PC-3 (cell line): Measurements from ENCODE around the gene TNPO3.

Experiments used
- CTCF ChIP-seq: fragments of 300-600 bp; sonication (generic); conservative IDR thresholded peaks from 2 replicates; pipeline ENCODE4 v1.5.1; 2017; ENCODE audit warnings: antibody characterized with exemption, low read depth, mild to moderate bottlenecking, low read length
- EZH2 ChIP-seq: fragments of 300-600 bp; sonication (generic); IDR thresholded peaks from one replicate; pipeline ENCODE4 v1.6.1; 2017; ENCODE audit warnings: antibody characterized with exemption, mild to moderate bottlenecking, low read length; ENCODE audit not compliant: unreplicated experiment

GRCh38 chr7:128997181-128997580 is 57.7 kb downstream of the TNPO3 start:
- TF ChIP-seq CTCF = no peak
- no peak for TF ChIP-seq EZH2
